ENCODE measurements around the gene INAFM2.

Gene INAFM2

DNA sequence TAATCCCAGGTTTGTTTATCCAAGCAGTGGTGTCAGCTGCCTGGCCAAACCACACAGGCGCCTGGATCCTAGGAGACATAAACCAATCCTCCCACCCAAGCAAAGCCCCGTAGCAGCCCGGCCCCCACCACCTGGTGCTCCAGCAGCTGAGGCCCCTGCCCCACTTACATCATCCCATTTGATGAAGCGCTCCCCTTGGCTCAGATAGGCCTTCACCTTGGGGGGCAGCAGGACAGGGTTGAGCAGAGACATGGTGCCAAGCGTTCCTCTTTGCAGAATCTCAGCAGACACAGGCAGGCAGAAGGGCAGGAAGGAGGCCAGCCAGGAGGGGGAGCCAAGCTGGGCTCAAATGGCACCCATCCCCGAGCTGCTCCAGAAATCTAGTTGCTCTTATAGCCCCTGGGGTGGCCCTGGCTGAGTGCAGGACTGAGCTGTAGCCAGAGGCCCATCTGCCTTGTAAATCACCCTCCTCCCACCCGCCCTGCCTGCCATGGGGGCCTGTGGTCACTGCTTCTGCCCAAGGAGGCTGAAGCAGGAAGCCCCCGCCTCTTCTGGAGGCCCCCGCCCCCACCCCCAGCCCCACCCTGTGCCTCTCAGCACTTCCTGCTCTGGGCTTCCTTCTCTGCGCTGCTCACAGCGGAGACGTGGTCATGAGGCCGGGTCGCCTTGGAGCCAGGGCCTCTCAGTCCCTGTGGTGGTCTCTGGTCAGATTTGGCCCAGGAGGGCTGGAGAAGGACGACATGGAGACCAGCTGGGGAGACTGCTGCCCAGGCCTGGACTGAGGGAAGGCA, 15.9 kb upstream of the INAFM2 start, which contains the start of gene PLCB2:
Gene PLCB2 (minus strand): TSS at position 515 of the 791 bp plus-strand sequence. CDS start 263 bp downstream, at position 252.
- peak; percentile 68 for DNase-seq

GRCh38 chr15:40309344-40309862, 14.1 kb upstream of the INAFM2 start:
- DNase-seq: no peak

DNA sequence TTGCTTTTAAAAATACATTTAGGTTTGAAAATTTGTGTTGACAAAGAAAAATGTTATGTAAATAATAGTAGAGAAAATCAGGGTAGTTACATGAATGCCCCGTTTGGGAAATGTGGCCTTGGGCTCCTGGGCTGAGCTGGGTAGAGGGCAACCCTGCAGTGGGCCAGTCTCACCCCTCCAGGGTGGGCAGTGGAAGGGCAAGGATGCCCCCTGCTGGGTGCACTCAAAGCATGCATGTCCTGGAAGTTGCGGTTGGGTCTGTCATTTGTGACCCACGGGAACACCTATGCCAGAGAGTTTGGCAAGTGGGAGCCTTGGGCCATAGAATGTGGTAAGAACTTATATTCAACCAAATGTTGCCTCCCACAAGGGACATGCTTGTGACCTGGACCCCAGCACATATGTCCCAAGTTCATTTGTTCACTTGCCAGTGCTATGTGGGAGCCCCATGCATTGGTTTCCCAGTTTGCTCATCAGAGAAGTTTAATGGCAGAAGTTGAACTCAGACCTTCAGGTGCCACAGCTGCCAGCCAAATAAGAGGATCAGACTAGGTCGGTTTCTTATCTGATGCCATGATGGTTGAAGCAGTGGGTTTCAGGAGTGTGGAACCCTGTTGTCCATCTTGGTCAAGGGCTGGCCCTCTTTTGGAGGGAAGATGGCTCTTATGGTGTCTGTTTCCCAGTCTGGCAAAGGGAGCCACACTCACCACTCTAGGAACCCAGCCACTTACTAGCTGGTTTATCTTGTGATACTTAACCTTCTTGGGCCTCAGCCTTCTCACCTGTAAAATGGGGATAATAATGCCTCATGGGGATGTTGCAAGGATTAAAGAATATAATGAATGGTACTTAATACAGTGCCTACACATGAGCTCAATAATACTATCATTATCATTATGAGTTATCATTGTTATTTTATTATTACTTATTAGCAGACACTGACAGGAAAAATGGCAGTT, 13.2 kb upstream of the INAFM2 start:
- DNase-seq: peak; percentile 60

GRCh38 chr15:40310993-40311392, 12.5 kb upstream of the INAFM2 start:
- no peak for DNase-seq

- no peak for DNase-seq
These were observed 10.9 kb upstream of the INAFM2 start for GRCh38 chr15:40312370-40313158.

GRCh38 chr15:40313531-40314398, 9.7 kb upstream of the INAFM2 start:
- DNase-seq: peak; percentile 58

GRCh38 chr15:40314723-40315276, 8.7 kb upstream of the INAFM2 start:
- no peak for DNase-seq

- DNase-seq: no peak
These were observed 6.6 kb upstream of the INAFM2 start for GRCh38 chr15:40316931-40317330.

DNA sequence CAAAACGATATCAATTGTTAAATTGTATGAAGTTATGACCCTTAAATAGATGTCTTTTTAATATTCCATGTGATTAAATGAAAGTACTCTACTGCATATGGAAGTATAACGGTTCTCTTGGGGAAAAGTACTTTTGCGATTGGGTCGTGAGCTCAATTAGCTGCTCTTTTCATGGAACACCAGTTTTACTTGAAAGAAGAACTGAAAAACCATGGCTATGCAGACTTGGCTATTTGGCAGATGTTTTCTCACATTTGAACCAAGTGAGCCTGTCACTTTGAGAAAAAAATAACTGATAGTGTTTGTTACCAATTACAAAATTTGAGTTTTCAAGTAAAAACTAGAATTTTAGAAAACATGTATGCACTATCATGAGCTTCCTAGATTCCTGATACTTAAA, 5.9 kb upstream of the INAFM2 start:
- no peak for DNase-seq

DNA sequence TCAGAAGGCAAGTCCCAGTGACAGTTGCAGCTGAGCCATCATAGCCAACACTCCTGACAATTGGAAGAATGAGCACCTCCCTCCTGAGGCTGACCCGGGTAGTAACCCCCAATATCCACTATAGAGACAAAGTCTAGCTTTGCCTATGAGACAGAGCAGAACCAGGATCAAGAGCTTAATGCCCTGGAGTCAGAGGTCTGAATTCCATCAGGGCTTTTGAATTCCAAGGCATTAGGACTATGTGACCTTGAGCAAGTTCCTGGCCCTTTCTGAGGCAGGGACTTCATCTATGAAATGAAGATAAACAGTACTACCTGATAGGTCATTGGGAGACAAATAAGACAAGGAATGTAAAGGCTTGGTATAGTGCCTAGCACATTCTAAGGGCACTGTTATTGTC, 3.1 kb upstream of the INAFM2 start:
- DNase-seq: no peak

DNA sequence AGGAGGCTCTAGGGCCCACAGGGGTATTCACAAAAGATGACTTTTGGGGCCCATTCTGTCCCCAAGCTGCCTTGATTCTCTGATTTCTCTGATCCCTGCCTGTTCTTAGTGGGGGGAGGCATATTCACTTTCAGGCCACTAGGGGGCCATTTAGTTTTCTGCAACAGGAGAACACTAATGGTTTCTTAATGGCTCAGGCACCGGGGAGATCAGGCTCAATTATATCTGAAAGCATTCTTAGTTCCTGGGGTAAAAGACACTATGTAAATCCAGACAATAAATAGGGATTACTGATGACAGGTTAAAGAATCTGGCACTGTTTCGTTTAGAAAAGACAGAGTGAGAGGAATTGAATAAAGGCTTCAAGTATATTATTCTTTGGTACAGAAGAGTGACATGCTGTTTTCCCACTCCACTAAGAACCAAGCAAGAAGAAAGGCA, 2.5 kb upstream of the INAFM2 start:
- peak; percentile 79 for DNase-seq

- no peak for DNase-seq
These were observed 807 bp upstream of the INAFM2 start for GRCh38 chr15:40322531-40323238.

- DNase-seq: no peak
These were observed 753 bp downstream of the INAFM2 start for GRCh38 chr15:40323953-40324937.

DNA sequence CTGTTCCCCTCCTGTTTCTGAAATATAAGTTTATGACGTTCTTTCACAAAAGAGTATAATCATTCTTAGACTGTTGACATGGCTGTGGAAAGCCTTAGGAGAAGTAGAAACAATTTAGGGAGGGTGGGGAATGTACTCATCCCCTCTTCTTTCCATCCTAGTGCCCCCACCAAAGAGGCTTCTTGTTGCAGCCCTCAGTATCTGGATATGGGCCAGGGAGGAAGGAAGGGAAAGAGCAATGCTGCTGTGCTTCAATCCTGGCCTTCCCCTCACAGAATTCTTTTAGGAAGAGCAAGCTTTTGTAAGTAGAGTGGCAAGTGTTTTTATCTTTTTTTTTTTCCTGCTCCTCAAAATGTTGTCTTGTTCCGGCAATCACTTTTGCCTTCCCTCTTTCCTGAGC, 1.7 kb downstream of the INAFM2 start:
- no peak for DNase-seq

GRCh38 chr15:40325700-40326099, 2.2 kb downstream of the INAFM2 start:
- DNase-seq: peak; percentile 73

- no peak for DNase-seq
These were observed 4.0 kb downstream of the INAFM2 start for GRCh38 chr15:40327457-40327856.

- no peak for DNase-seq
These were observed 4.7 kb downstream of the INAFM2 start for GRCh38 chr15:40328176-40328575.

GRCh38 chr15:40328751-40329150, 5.3 kb downstream of the INAFM2 start:
- no peak for DNase-seq

- DNase-seq: no peak
These were observed 6.3 kb downstream of the INAFM2 start for GRCh38 chr15:40329804-40330203.

Data from inflammatory macrophage treated with lipopolysaccharide for 4 hours (primary cell).